ENCODE measurements around the gene MCUB. TPM values are rescaled to one million over a fixed set of nuclear protein-coding genes. Genes with fewer than 3 reads are reported as not detected.

The MCUB gene
- total RNA-seq, 2 donors from 2014 or later, result 15.5 to 18.5 TPM

GRCh38 chr4:109649872-109650271, 89.8 kb downstream of the MCUB start:
- Histone ChIP-seq H3K4me3 (no peak overlapping the region), H3K36me3 (no peaks in the 10 kb centered on the region), H3K27me3 (replicated peaks; ENCODE audit: insufficient read depth) (no peaks in the 10 kb centered on the region), H3K27ac (no peak overlapping the region), H3K4me1 (replicated peaks) (no peaks in the 10 kb centered on the region), H3K9me3 (no peaks in the 10 kb centered on the region)
- no peak for DNase-seq (ENCODE audit: low spot score)
- TF ChIP-seq POLR2AphosphoS5 (IDR thresholded peaks at IDR 0.05), result no peak
- no peak for TF ChIP-seq POLR2A (IDR thresholded peaks at IDR 0.05)
- no peak for TF ChIP-seq CTCF (IDR thresholded peaks at IDR 0.05)
- WGBS, result 95% methylated on average over 1 of the region's 1 CpG
- intact Hi-C loops (cut with DNase I), result no loop called here

GRCh38 chr4:109655396-109655795, 95.3 kb downstream of the MCUB start:
- WGBS, result 73% methylated on average over 6 of the region's 6 CpGs
- Histone ChIP-seq H3K27me3 (replicated peaks; ENCODE audit: insufficient read depth) (no peaks in the 10 kb centered on the region), H3K27ac (no peak overlapping the region), H3K9me3 (no peaks in the 10 kb centered on the region), H3K36me3 (no peaks in the 10 kb centered on the region), H3K4me3 (no peak overlapping the region), H3K4me1 (replicated peaks) (no peaks in the 10 kb centered on the region)
- DNase-seq (ENCODE audit: low spot score), result no peak
- intact Hi-C loops (cut with DNase I), result no loop called here
- TF ChIP-seq CTCF (IDR thresholded peaks at IDR 0.05) (no peak), POLR2A (IDR thresholded peaks at IDR 0.05) (no peak), POLR2AphosphoS5 (IDR thresholded peaks at IDR 0.05) (no peak)

GRCh38 chr4:109657854-109658418, 97.9 kb downstream of the MCUB start:
- no peaks in the 10 kb centered on the region for H3K9me3 ChIP-seq
- DNase-seq (ENCODE audit: low spot score), result no peak
- no peaks in the 10 kb centered on the region for H3K27me3 ChIP-seq (replicated peaks; ENCODE audit: insufficient read depth)
- WGBS, result 92% methylated on average over 9 of the region's 9 CpGs
- no peak for TF ChIP-seq POLR2AphosphoS5 (IDR thresholded peaks at IDR 0.05)
- no peak for TF ChIP-seq POLR2A (IDR thresholded peaks at IDR 0.05)
- TF ChIP-seq CTCF (IDR thresholded peaks at IDR 0.05), result no peak
- no peak overlapping the region for H3K4me3 ChIP-seq
- no peak overlapping the region for H3K27ac ChIP-seq
- intact Hi-C loops (cut with DNase I), result no loop called here
- no peaks in the 10 kb centered on the region for H3K36me3 ChIP-seq
- H3K4me1 ChIP-seq (replicated peaks), result no peaks in the 10 kb centered on the region

GRCh38 chr4:109658871-109659410, 98.9 kb downstream of the MCUB start:
- no peaks in the 10 kb centered on the region for H3K9me3 ChIP-seq
- 82% methylated on average over 6 of the region's 6 CpGs for WGBS
- no peak overlapping the region for H3K27ac ChIP-seq
- H3K36me3 ChIP-seq, result no peaks in the 10 kb centered on the region
- intact Hi-C loops (cut with DNase I), result no loop called here
- H3K27me3 ChIP-seq (replicated peaks; ENCODE audit: insufficient read depth), result no peaks in the 10 kb centered on the region
- no peak for DNase-seq (ENCODE audit: low spot score)
- H3K4me3 ChIP-seq, result no peak overlapping the region
- TF ChIP-seq POLR2AphosphoS5 (IDR thresholded peaks at IDR 0.05), result no peak
- TF ChIP-seq CTCF (IDR thresholded peaks at IDR 0.05), result peak in 1 of 4 experiments; percentile 10
- no peaks in the 10 kb centered on the region for H3K4me1 ChIP-seq (replicated peaks)

- H3K27me3 ChIP-seq (replicated peaks; ENCODE audit: insufficient read depth), result no peaks in the 10 kb centered on the region
- no peaks in the 10 kb centered on the region for H3K9me3 ChIP-seq
- no peak for DNase-seq (ENCODE audit: low spot score)
- H3K36me3 ChIP-seq, result no peaks in the 10 kb centered on the region
- 65% methylated on average over 2 of the region's 2 CpGs for WGBS
- intact Hi-C loops (cut with DNase I), result no loop called here
- no peak overlapping the region for H3K27ac ChIP-seq
- H3K4me1 ChIP-seq (replicated peaks), result no peaks in the 10 kb centered on the region
- H3K4me3 ChIP-seq, result no peak overlapping the region
- no peak for TF ChIP-seq CTCF (IDR thresholded peaks at IDR 0.05)
- no peak for TF ChIP-seq POLR2A (IDR thresholded peaks at IDR 0.05)
- no peak for TF ChIP-seq POLR2AphosphoS5 (IDR thresholded peaks at IDR 0.05)
These were observed 102.1 kb downstream of the MCUB start for GRCh38 chr4:109662116-109662515.

All from prostate gland (tissue), 2 donors.